GM12892 (cell line): ENCODE data around the gene MINDY4.

ENCODE experiments used
- POLR2A ChIP-seq: IDR thresholded peaks from 2 replicates; pipeline ENCODE4 v1.6.1; 2011; ENCODE audit warnings: low read depth, low read length, control low read depth
- TAF1 ChIP-seq: IDR thresholded peaks from 2 replicates; pipeline ENCODE4 v1.6.1; 2011; ENCODE audit warnings: low read depth, mild to moderate bottlenecking, control low read depth, low read length, borderline replicate concordance

DNA sequence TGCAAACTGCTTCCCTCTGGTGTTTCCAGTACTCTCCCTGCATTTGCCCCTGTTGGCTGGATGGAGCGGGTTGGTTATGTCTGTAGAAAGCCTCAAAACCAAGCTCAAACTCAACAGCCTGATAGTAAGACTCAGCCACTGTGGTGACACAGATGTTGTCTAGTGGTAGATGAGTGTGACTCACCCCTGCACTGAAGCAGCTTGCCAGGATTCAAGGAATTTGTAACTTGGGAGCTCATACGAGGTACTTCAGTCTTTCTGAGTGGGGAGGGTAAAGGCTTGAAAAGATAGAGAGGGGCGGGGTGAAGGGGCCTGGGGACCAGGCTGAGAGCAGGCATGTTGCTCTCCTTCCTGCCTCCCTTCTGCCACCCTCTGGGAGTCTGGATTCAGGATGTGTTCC lies 117.5 kb downstream of the MINDY4 start:
- TF ChIP-seq POLR2A (no peak), TAF1 (no peak)
